Natural killer cell treated with Interleukin-12 subunit alpha and Interleukin-12 subunit beta and Interleukin-15 and Interleukin-18, amount 100 ng/mL, for 72 hours (primary cell): ENCODE data around the gene ID2. TPM values are rescaled to one million over a fixed set of nuclear protein-coding genes. Genes with fewer than 3 reads are reported as not detected.

ENCODE experiments used
- ATAC-seq, 2 donors: fragments of 150-1000 bp; cut with Tn5 transposase in 1 of 2; sonication (Bioruptor Pico), chemical (Tn5 transposase) in 1 of 2; 2 replicates each; pipeline ENCODE4 v1.10.0; 2021
- DNase-seq: peaks from one replicate; pipeline ENCODE4 v3.0.0; 2022; ENCODE audit warnings: low spot score
- H3K27ac Mint-ChIP-seq, 2 donors: 1 replicate in 1 of 2; 2 replicates in 1 of 2; pipeline ENCODE4 v1.8.0; 2022; ENCODE audit warnings: mixed read lengths in 2 of 2, mild to moderate bottlenecking in 1 of 2, moderate library complexity in 1 of 2
- H3K27me3 Mint-ChIP-seq, 2 donors: 1 replicate in 1 of 2; 2 replicates in 1 of 2; pipeline ENCODE4 v1.8.0; 2022; ENCODE audit warnings: mixed read lengths in 2 of 2
- H3K36me3 Mint-ChIP-seq: one replicate; pipeline ENCODE4 v1.8.0; 2022; ENCODE audit warnings: mixed read lengths
- H3K4me1 Mint-ChIP-seq, 2 donors: 1 replicate in 1 of 2; 2 replicates in 1 of 2; pipeline ENCODE4 v1.8.0; 2022; ENCODE audit warnings: low read depth in 2 of 2, mixed read lengths in 2 of 2, mild to moderate bottlenecking in 1 of 2
- H3K4me3 Mint-ChIP-seq: one replicate; pipeline ENCODE4 v1.8.0; 2022; ENCODE audit warnings: mixed read lengths
- H3K9me3 Mint-ChIP-seq: 2 replicates; pipeline ENCODE4 v1.8.0; 2022; ENCODE audit warnings: mixed read lengths
- total RNA-seq, 2 donors: library from RNA; stranded (reverse); gene quantifications; one replicate each; pipeline ENCODE4 v1.2.3, GENCODE V29; 2022

Gene ID2
- total RNA-seq, 2 donors from 2014 or later, result 247 to 279 TPM

GRCh38 chr2:8678731-8679566, 2.9 kb upstream of the ID2 start:
- Mint-ChIP-seq H3K36me3 (peaks cover 29% of the 10 kb centered on the region), H3K4me1 (peaks cover 45 to 48% of the 10 kb centered on the region in 2 donors), H3K4me3 (peak overlapping the region; percentile 98), H3K27ac (peak overlapping the region; percentile 64 to 92), H3K9me3 (peaks cover 7% of the 10 kb centered on the region), H3K27me3 (peaks cover 7 to 14% of the 10 kb centered on the region in 2 donors)
- ATAC-seq (peak; percentile 77 to 79), DNase-seq (peak; percentile 94)

- ATAC-seq (no peak), DNase-seq (no peak)
- peak overlapping the region; percentile 64 to 92 for H3K27ac Mint-ChIP-seq
- H3K4me3 Mint-ChIP-seq, result peak overlapping the region; percentile 98
- H3K9me3 Mint-ChIP-seq, result peaks cover 2% of the 10 kb centered on the region
- H3K27me3 Mint-ChIP-seq, result peaks cover 1 to 12% of the 10 kb centered on the region in 2 donors
- H3K36me3 Mint-ChIP-seq, result peaks cover 26% of the 10 kb centered on the region
- H3K4me1 Mint-ChIP-seq, result peaks cover 47 to 49% of the 10 kb centered on the region in 2 donors
Observed at GRCh38 chr2:8679567-8679826, 2.4 kb upstream of the ID2 start.

GRCh38 chr2:8679827-8680731, 1.8 kb upstream of the ID2 start:
- Mint-ChIP-seq H3K27me3 (peaks cover 0 to 10% of the 10 kb centered on the region in 2 donors), H3K27ac (peak overlapping the region; percentile 64 to 92), H3K4me3 (peak overlapping the region; percentile 98), H3K4me1 (peaks cover 51 to 52% of the 10 kb centered on the region in 2 donors), H3K9me3 (no peaks in the 10 kb centered on the region), H3K36me3 (peaks cover 26% of the 10 kb centered on the region)
- ATAC-seq (no peak), DNase-seq (no peak)

- no peaks in the 10 kb centered on the region for H3K9me3 Mint-ChIP-seq
- DNase-seq, result peak; percentile 81
- H3K27ac Mint-ChIP-seq, result peak overlapping the region; percentile 84 to 99
- H3K27me3 Mint-ChIP-seq, result peaks cover 0 to 7% of the 10 kb centered on the region in 2 donors
- peaks cover 26% of the 10 kb centered on the region for H3K36me3 Mint-ChIP-seq
- no peak for ATAC-seq
- peak overlapping the region; percentile 98 for H3K4me3 Mint-ChIP-seq
- peaks cover 51 to 53% of the 10 kb centered on the region in 2 donors for H3K4me1 Mint-ChIP-seq
Observed at GRCh38 chr2:8680822-8681760, 765 bp upstream of the ID2 start.

GRCh38 chr2:8682719-8683667, 1.1 kb downstream of the ID2 start:
- Mint-ChIP-seq H3K36me3 (peaks cover 26% of the 10 kb centered on the region), H3K27me3 (no peaks in the 10 kb centered on the region), H3K27ac (peak overlapping the region; percentile 84 to 99), H3K4me3 (peak overlapping the region; percentile 98), H3K9me3 (no peaks in the 10 kb centered on the region), H3K4me1 (peaks cover 42 to 48% of the 10 kb centered on the region in 2 donors)
- ATAC-seq (no peak), DNase-seq (no peak)

GRCh38 chr2:8684540-8684877, 2.7 kb downstream of the ID2 start:
- DNase-seq (no peak), ATAC-seq (no peak)
- H3K4me3 Mint-ChIP-seq, result peak overlapping the region; percentile 98
- peaks cover 36 to 37% of the 10 kb centered on the region in 2 donors for H3K4me1 Mint-ChIP-seq
- peaks cover 26% of the 10 kb centered on the region for H3K36me3 Mint-ChIP-seq
- H3K27ac Mint-ChIP-seq, result peak overlapping the region; percentile 84 to 99
- no peaks in the 10 kb centered on the region for H3K27me3 Mint-ChIP-seq
- H3K9me3 Mint-ChIP-seq, result no peaks in the 10 kb centered on the region

GRCh38 chr2:8684878-8685696, 3.2 kb downstream of the ID2 start:
- peak; percentile 11 to 29 for ATAC-seq
- peaks cover 30 to 31% of the 10 kb centered on the region in 2 donors for H3K4me1 Mint-ChIP-seq
- no peaks in the 10 kb centered on the region for H3K27me3 Mint-ChIP-seq
- DNase-seq, result no peak
- peaks cover 26% of the 10 kb centered on the region for H3K36me3 Mint-ChIP-seq
- H3K9me3 Mint-ChIP-seq, result no peaks in the 10 kb centered on the region
- peak overlapping the region; percentile 84 to 99 for H3K27ac Mint-ChIP-seq
- H3K4me3 Mint-ChIP-seq, result peak overlapping the region; percentile 98

GRCh38 chr2:8685697-8686358, 4.0 kb downstream of the ID2 start:
- Mint-ChIP-seq H3K27ac (peak overlapping the region; percentile 74 to 90), H3K4me3 (peak overlapping the region; percentile 75), H3K9me3 (no peaks in the 10 kb centered on the region), H3K36me3 (peaks cover 26% of the 10 kb centered on the region), H3K4me1 (peaks cover 27 to 29% of the 10 kb centered on the region in 2 donors), H3K27me3 (no peaks in the 10 kb centered on the region)
- peak; percentile 82 for DNase-seq
- peak; percentile 48 to 50 for ATAC-seq

GRCh38 chr2:8691859-8692437, 10.1 kb downstream of the ID2 start:
- DNase-seq (no peak), ATAC-seq (no peak)
- Mint-ChIP-seq H3K9me3 (no peaks in the 10 kb centered on the region), H3K4me1 (peaks cover 0 to 9% of the 10 kb centered on the region in 2 donors), H3K27me3 (peaks cover 2 to 5% of the 10 kb centered on the region in 2 donors), H3K4me3 (no peak overlapping the region), H3K36me3 (peaks cover 5% of the 10 kb centered on the region), H3K27ac (no peak overlapping the region)

GRCh38 chr2:8692783-8693156, 10.9 kb downstream of the ID2 start:
- no peak overlapping the region for H3K27ac Mint-ChIP-seq
- H3K9me3 Mint-ChIP-seq, result no peaks in the 10 kb centered on the region
- DNase-seq, result no peak
- no peak for ATAC-seq
- H3K4me1 Mint-ChIP-seq, result peaks cover 0 to 6% of the 10 kb centered on the region in 2 donors
- peaks cover 5% of the 10 kb centered on the region for H3K36me3 Mint-ChIP-seq
- peak overlapping the region; percentile 27 for H3K4me3 Mint-ChIP-seq
- H3K27me3 Mint-ChIP-seq, result peaks cover 2 to 5% of the 10 kb centered on the region in 2 donors

GRCh38 chr2:8693157-8693821, 11.4 kb downstream of the ID2 start:
- DNase-seq, result no peak
- no peaks in the 10 kb centered on the region for H3K9me3 Mint-ChIP-seq
- peaks cover 2 to 5% of the 10 kb centered on the region in 2 donors for H3K27me3 Mint-ChIP-seq
- peaks cover 5% of the 10 kb centered on the region for H3K36me3 Mint-ChIP-seq
- no peak overlapping the region for H3K27ac Mint-ChIP-seq
- ATAC-seq, result peak; percentile 56 to 74
- peak overlapping the region; percentile 27 for H3K4me3 Mint-ChIP-seq
- peaks cover 0 to 6% of the 10 kb centered on the region in 2 donors for H3K4me1 Mint-ChIP-seq
